C4-2B (cell line): ENCODE measurements around the gene RGL2.
"Not testable (repeated sequence)": the region's sequence is repeated elsewhere in the genome, so short reads cannot be mapped to it uniquely, and the experiment has no call there.

ENCODE experiments used
- H3K27ac ChIP-seq: fragments of 450-650 bp; 2 replicates; pipeline ENCODE4 v1.5.1; 2017
- CTCF ChIP-seq: fragments of 450-650 bp; conservative IDR thresholded peaks from 2 replicates; pipeline ENCODE4 v1.5.1; 2017; ENCODE audit warnings: mild to moderate bottlenecking
- ZFX ChIP-seq: fragments of 450-650 bp; IDR thresholded peaks from 2 replicates; pipeline ENCODE4 v1.6.1; 2017

The RGL2 gene

GRCh38 chr6:33298773-33299236 is at the start of gene RGL2:
Gene RGL2, minus strand, starts transcription at chr6:33298942. Its CDS starts 332 bp downstream, at chr6:33298610.
- TF ChIP-seq ZFX (no peak), CTCF (no peak)

GRCh38 chr6:33347816-33348215 is 49.1 kb upstream of the RGL2 start:
- TF ChIP-seq CTCF (no peak), ZFX (no peak)
- H3K27ac ChIP-seq = no peak overlapping the region

More at GRCh38 chr6:33298773-33299236, at the start of gene RGL2:
- peak within 1 kb of the TSS; percentile 87 for H3K27ac ChIP-seq

- H3K27ac ChIP-seq = not testable (repeated sequence)
Measured at GRCh38 chr6:33346972-33347371, 48.2 kb upstream of the RGL2 start.

GRCh38 chr6:33344701-33345697 is 46.3 kb upstream of the RGL2 start:
- no peak overlapping the region for H3K27ac ChIP-seq
- TF ChIP-seq CTCF (peak; percentile 82), ZFX (no peak)

GRCh38 chr6:33343953-33344611 is 45.3 kb upstream of the RGL2 start:
- no peak overlapping the region for H3K27ac ChIP-seq
- TF ChIP-seq ZFX = no peak
- TF ChIP-seq CTCF = no peak

- not testable (repeated sequence) for H3K27ac ChIP-seq
Measured at GRCh38 chr6:33343606-33343952, 44.8 kb upstream of the RGL2 start.

GRCh38 chr6:33339193-33339592 is 40.5 kb upstream of the RGL2 start:
- TF ChIP-seq CTCF = no peak
- no peak for TF ChIP-seq ZFX
- no peak overlapping the region for H3K27ac ChIP-seq

- TF ChIP-seq CTCF (no peak), ZFX (no peak)
- H3K27ac ChIP-seq = no peak overlapping the region
Measured at GRCh38 chr6:33336495-33336894, 37.8 kb upstream of the RGL2 start.
